Loucy (cell line): ENCODE results near the gene GINS1.

Source experiments
- H2AFZ ChIP-seq: fragments of 200-600 bp; sonication (generic); 2 replicates; pipeline ENCODE4 v1.6.0; 2016; ENCODE audit warnings: antibody characterized with exemption, mild to moderate bottlenecking, low read length, moderate library complexity
- H3F3A ChIP-seq: fragments of 200-600 bp; 2 replicates; pipeline ENCODE4 v1.6.0; 2016; ENCODE audit warnings: antibody characterized with exemption, low read depth, mild to moderate bottlenecking
- H3K27me3 ChIP-seq: fragments of 200-600 bp; sonication (generic); 2 replicates; pipeline ENCODE4 v1.6.1; 2014; ENCODE audit warnings: low read length, mild to moderate bottlenecking; ENCODE audit not compliant: insufficient read depth, poor library complexity, severe bottlenecking
- H3K36me3 ChIP-seq: fragments of 200-600 bp; sonication (generic); 2 replicates; pipeline ENCODE4 v1.6.1; 2016; ENCODE audit warnings: low read length; ENCODE audit not compliant: insufficient read depth
- H3K4me1 ChIP-seq: fragments of 200-600 bp; sonication (generic); 2 replicates; pipeline ENCODE4 v1.5.1; 2014; ENCODE audit warnings: low read length, mild to moderate bottlenecking; ENCODE audit not compliant: insufficient read depth, poor library complexity, severe bottlenecking
- H3K4me2 ChIP-seq: fragments of 200-600 bp; sonication (generic); 2 replicates; pipeline ENCODE4 v1.6.0; 2014; ENCODE audit warnings: antibody characterized with exemption, low read length, low read depth, mild to moderate bottlenecking; ENCODE audit not compliant: poor library complexity, severe bottlenecking
- H3K4me3 ChIP-seq: fragments of 200-600 bp; sonication (generic); 2 replicates; pipeline ENCODE4 v1.5.1; 2014; ENCODE audit warnings: low read length, mild to moderate bottlenecking, mixed read lengths; ENCODE audit not compliant: poor library complexity, severe bottlenecking
- H3K79me2 ChIP-seq: fragments of 200-600 bp; sonication (generic); 2 replicates; pipeline ENCODE4 v1.6.1; 2014; ENCODE audit warnings: low read length; ENCODE audit not compliant: insufficient read depth
- H3K9ac ChIP-seq: fragments of 200-600 bp; sonication (generic); 2 replicates; pipeline ENCODE4 v1.6.0; 2014; ENCODE audit warnings: mild to moderate bottlenecking, low read depth, low read length, moderate library complexity; ENCODE audit not compliant: poor library complexity, severe bottlenecking
- H3K9me2 ChIP-seq: fragments of 200-600 bp; sonication (generic); replicated peaks from 2 replicates; pipeline ENCODE4 v1.6.1; 2016; ENCODE audit warnings: low read depth, low read length, mixed read lengths
- H3K9me3 ChIP-seq: fragments of 200-600 bp; sonication (generic); 2 replicates; pipeline ENCODE4 v1.6.1; 2014; ENCODE audit warnings: mild to moderate bottlenecking, antibody characterized with exemption, low read length, low read depth; ENCODE audit not compliant: insufficient read depth
- H4K20me1 ChIP-seq: fragments of 200-600 bp; sonication (generic); 2 replicates; pipeline ENCODE4 v1.6.0; 2014; ENCODE audit warnings: antibody characterized with exemption, low read length, mild to moderate bottlenecking; ENCODE audit not compliant: insufficient read depth, poor library complexity, severe bottlenecking
- CTCF ChIP-seq: fragments of 200-600 bp; sonication (generic); conservative IDR thresholded peaks from 2 replicates; pipeline ENCODE4 v1.5.1; 2014; ENCODE audit warnings: mild to moderate bottlenecking, antibody characterized with exemption, low read length
- EZH2phosphoT487 ChIP-seq: fragments of 200-600 bp; IDR thresholded peaks from 2 replicates; pipeline ENCODE4 v1.6.1; 2018; ENCODE audit warnings: antibody characterized with exemption, mild to moderate bottlenecking, moderate library complexity, borderline replicate concordance

Gene GINS1

GRCh38 chr20:25466846-25467245 lies 59.4 kb downstream of the GINS1 start:
- Histone ChIP-seq H3K79me2 (no peaks in the 10 kb centered on the region), H3K4me2 (no peak overlapping the region), H3K4me1 (peaks cover 5% of the 10 kb centered on the region), H3K9me3 (no peaks in the 10 kb centered on the region), H3K9me2 (no peaks in the 10 kb centered on the region), H3K4me3 (no peak overlapping the region), H3K9ac (no peak overlapping the region), H2AFZ (no peak overlapping the region), H3F3A (no peaks in the 10 kb centered on the region), H3K36me3 (peaks cover 48% of the 10 kb centered on the region; the same call in 1 of the 2 replicates), H4K20me1 (no peaks in the 10 kb centered on the region), H3K27me3 (no peaks in the 10 kb centered on the region)
- TF ChIP-seq CTCF (no peak), EZH2phosphoT487 (no peak)

- no peak overlapping the region for H3K4me2 ChIP-seq
- no peak overlapping the region for H2AFZ ChIP-seq
- H3F3A ChIP-seq = no peaks in the 10 kb centered on the region
- H3K9me3 ChIP-seq = no peaks in the 10 kb centered on the region
- H3K4me3 ChIP-seq = no peak overlapping the region
- peaks cover 5% of the 10 kb centered on the region for H3K4me1 ChIP-seq
- H3K9ac ChIP-seq = no peak overlapping the region
- H3K79me2 ChIP-seq = no peaks in the 10 kb centered on the region
- H3K36me3 ChIP-seq = peaks cover 42% of the 10 kb centered on the region; the same call in 1 of the 2 replicates
- no peaks in the 10 kb centered on the region for H3K27me3 ChIP-seq
- H3K9me2 ChIP-seq = no peaks in the 10 kb centered on the region
- TF ChIP-seq CTCF (no peak), EZH2phosphoT487 (no peak)
- no peaks in the 10 kb centered on the region for H4K20me1 ChIP-seq
These were observed 60.0 kb downstream of the GINS1 start for GRCh38 chr20:25467441-25467840.

- Histone ChIP-seq H2AFZ (no peak overlapping the region), H4K20me1 (no peaks in the 10 kb centered on the region), H3K9ac (no peak overlapping the region), H3F3A (no peaks in the 10 kb centered on the region), H3K4me3 (no peak overlapping the region), H3K9me3 (no peaks in the 10 kb centered on the region), H3K79me2 (no peaks in the 10 kb centered on the region), H3K4me2 (no peak overlapping the region), H3K27me3 (no peaks in the 10 kb centered on the region), H3K9me2 (no peaks in the 10 kb centered on the region), H3K36me3 (peaks cover 41% of the 10 kb centered on the region; the same call in 1 of the 2 replicates), H3K4me1 (peaks cover 5% of the 10 kb centered on the region)
- TF ChIP-seq CTCF = no peak
- TF ChIP-seq EZH2phosphoT487 = no peak
These were observed 60.9 kb downstream of the GINS1 start for GRCh38 chr20:25468126-25469075.
